ENCODE data around the gene RAB11FIP3.

Gene RAB11FIP3

GRCh38 chr16:519841-520687 is 94.6 kb downstream of the RAB11FIP3 start:
- DNase-seq: no peak

- DNase-seq: no peak
Observed at GRCh38 chr16:520847-521246, 95.4 kb downstream of the RAB11FIP3 start.

- no peak for DNase-seq
Observed at GRCh38 chr16:521381-522210, 96.1 kb downstream of the RAB11FIP3 start.

- DNase-seq: no peak
Observed at GRCh38 chr16:522320-523096, 97.1 kb downstream of the RAB11FIP3 start.

- no peak for DNase-seq
Observed at GRCh38 chr16:523097-523741, 97.8 kb downstream of the RAB11FIP3 start.

- no peak for DNase-seq
Observed at GRCh38 chr16:524274-525040, 99.0 kb downstream of the RAB11FIP3 start.

GRCh38 chr16:525123-525519 is 99.7 kb downstream of the RAB11FIP3 start:
- no peak for DNase-seq

GRCh38 chr16:525520-526180 is 100.2 kb downstream of the RAB11FIP3 start:
- DNase-seq: peak; percentile 96

GRCh38 chr16:526181-527014 is 100.9 kb downstream of the RAB11FIP3 start:
- DNase-seq: peak; percentile 33

GRCh38 chr16:527015-527903 is 101.8 kb downstream of the RAB11FIP3 start, which contains the start of gene CAPN15:
Gene CAPN15 (plus strand): TSS chr16:527712. CDS start chr16:546839, 19,127 bp downstream.
- peak; percentile 91 for DNase-seq

GRCh38 chr16:528111-529011 is 102.9 kb downstream of the RAB11FIP3 start:
- peak; percentile 66 for DNase-seq

- peak; percentile 47 for DNase-seq
Observed at GRCh38 chr16:529012-529575, 103.6 kb downstream of the RAB11FIP3 start.

- no peak for DNase-seq
Observed at GRCh38 chr16:530111-530817, 104.8 kb downstream of the RAB11FIP3 start.

- no peak for DNase-seq
Observed at GRCh38 chr16:531494-532125, 106.2 kb downstream of the RAB11FIP3 start.

- no peak for DNase-seq
Observed at GRCh38 chr16:533391-534123, 108.1 kb downstream of the RAB11FIP3 start.

GRCh38 chr16:534135-534534 is 108.7 kb downstream of the RAB11FIP3 start:
- no peak for DNase-seq
